Measurements from ENCODE around the gene CUBN.

Gene CUBN

GRCh38 chr10:17109046-17109445, 20.6 kb downstream of the CUBN start:
- H3K4me3 ChIP-seq (ENCODE audit: low read depth, low read length): no peak overlapping the region

DNA sequence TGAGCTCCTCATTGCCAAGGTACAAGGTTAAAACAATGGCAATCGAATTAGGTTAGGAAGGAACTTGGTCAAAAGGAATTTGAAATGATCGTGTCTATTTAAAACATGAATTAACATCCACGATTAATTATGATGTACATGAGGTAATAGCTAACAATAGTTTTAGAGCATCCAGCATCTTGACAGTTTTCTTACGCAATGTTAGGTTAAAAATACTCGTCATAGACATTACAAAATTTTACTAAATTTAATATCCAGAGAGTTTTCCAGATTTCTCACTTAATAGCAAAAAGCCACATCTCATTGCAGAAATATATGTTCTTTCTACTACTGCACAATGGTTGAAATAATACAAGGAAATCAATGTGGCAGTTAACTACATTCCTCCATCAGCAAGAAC, 22.6 kb downstream of the CUBN start:
- H3K4me3 ChIP-seq (ENCODE audit: low read depth, low read length): no peak overlapping the region

GRCh38 chr10:17101910-17102266, 27.7 kb downstream of the CUBN start:
- no peak overlapping the region for H3K4me3 ChIP-seq (ENCODE audit: low read depth, low read length)

- no peak overlapping the region for H3K4me3 ChIP-seq (ENCODE audit: low read depth, low read length)
Measured at GRCh38 chr10:17101257-17101909, 28.2 kb downstream of the CUBN start.

- no peak overlapping the region for H3K4me3 ChIP-seq (ENCODE audit: low read depth, low read length)
Measured at GRCh38 chr10:17100586-17100985, 29.0 kb downstream of the CUBN start.

- H3K4me3 ChIP-seq (ENCODE audit: low read depth, low read length): no peak overlapping the region
Measured at GRCh38 chr10:17098012-17098411, 31.6 kb downstream of the CUBN start.

DNA sequence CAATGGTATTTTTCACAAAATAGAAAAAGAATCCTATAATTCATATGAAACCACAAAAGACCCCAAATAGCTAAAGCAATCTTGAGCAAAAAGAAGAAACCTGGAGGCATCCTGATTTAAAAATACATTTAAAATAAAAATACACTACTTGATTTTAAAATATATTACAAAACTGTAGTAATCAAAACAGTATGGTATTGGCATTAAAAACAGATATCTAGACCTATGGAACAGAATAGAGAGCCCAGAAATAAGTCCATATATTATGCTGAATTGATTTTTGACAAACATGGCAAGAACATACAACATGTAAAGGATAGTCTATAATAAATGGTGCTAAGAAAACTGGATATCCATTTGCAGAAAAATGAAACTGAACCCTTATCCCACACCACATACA, 34.8 kb downstream of the CUBN start:
- H3K4me3 ChIP-seq (ENCODE audit: low read depth, low read length): no peak overlapping the region

DNA sequence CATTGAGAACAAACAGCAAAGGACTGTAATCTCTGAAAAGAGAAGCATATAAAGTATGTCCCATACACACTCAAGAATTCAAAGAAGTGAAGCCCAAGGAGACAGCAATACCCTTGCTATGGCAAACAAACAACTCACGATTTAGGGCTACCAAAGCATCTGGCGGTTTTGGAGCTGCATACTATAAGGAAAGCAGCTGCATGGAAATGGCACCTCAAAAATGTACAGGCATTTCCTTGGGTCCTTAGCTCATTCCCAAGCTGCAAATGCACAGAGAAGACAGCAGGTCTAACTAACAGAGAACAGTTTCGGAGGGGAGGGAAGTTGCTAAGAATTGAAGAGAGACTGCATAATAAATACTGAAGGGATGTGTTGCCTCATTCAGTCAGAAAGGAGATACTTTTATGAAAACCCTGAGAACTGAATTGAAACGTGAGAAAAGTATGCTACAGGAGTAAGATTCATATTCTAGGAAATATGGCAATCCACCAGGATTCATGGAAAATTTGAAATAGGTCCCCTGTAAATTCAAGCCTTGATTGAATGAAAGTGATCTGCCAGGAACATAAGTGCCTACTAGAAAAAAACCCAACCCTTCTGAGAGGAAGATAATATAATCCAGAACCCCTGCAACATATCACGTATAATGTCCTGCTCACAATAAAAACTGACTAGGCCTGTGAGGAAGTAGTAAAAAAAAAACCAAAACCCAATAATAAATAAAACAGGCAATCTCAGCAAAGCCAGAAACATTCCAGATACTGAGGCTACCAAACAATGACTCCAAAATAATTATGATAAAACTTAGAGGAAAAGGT, 36.4 kb downstream of the CUBN start:
- no peak overlapping the region for H3K4me3 ChIP-seq (ENCODE audit: low read depth, low read length)

DNA sequence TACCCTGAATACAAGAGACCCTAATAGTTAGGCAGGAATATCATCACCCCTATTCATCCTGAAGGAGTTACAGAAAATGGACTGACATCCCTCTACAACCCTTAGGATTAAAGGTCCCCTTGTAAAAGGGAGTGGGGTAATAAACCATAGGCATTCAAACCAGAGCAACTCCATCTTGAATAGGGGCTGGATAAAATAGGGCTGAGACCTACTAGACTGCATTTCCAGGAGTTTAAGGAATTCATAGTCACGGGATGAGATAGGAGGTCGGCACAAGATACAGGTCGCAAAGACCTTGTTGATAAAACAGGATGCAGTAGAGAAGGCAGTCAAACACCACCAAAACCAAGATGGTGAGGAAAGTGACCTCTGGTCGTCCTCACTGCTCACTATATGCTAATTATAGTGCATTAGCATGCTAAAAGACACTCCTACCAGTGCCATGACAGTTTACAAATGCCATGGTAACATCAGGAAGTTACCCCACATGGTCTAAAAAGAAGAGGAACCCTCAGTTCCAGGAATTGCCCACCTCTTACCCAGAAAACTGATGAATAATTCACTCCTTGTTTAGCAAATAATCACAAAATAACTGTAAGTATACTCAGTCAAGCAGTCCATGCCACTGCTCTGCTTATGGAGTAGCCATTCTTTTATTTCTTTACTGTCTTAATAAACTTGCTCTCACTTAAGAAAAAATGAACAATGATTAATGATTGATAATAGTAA, 37.2 kb downstream of the CUBN start:
- no peak overlapping the region for H3K4me3 ChIP-seq (ENCODE audit: low read depth, low read length)

DNA sequence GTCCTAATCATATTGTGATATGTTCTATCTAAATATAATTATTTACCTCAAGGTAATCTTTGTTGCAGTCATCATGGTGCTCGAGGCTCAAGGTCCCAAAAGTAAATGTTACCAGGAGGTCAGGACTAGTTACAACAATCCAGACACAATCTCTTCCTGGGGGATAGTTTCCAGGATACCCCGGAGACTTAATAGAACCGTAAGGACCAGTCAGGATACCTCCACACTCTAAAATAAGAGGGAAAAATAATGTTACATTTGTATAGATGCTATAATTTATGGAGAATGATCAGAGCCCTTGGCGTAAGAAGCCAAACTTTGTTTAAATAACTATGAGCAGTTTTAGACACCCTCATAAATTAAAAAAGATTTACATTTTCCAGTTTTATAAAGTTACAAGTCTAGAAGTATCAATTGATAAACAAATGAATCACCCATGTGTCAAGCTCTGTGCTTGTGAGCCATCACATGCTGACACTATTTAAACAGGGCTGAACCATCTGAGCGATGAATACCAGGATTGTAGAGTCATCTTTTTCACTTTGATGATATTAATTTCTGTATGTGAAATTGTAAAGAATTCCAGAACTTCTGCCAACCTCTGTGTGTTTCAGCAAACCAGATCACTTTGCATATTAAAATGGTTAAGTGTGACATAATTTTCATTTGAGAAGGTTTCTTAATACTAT, 41.3 kb downstream of the CUBN start:
- H3K4me3 ChIP-seq (ENCODE audit: low read depth, low read length): no peak overlapping the region

GRCh38 chr10:17086865-17087367, 42.7 kb downstream of the CUBN start:
- H3K4me3 ChIP-seq (ENCODE audit: low read depth, low read length): no peak overlapping the region

- H3K4me3 ChIP-seq (ENCODE audit: low read depth, low read length): no peak overlapping the region
Measured at GRCh38 chr10:17085011-17085725, 44.4 kb downstream of the CUBN start.

GRCh38 chr10:17084258-17084657, 45.4 kb downstream of the CUBN start:
- H3K4me3 ChIP-seq (ENCODE audit: low read depth, low read length): no peak overlapping the region

DNA sequence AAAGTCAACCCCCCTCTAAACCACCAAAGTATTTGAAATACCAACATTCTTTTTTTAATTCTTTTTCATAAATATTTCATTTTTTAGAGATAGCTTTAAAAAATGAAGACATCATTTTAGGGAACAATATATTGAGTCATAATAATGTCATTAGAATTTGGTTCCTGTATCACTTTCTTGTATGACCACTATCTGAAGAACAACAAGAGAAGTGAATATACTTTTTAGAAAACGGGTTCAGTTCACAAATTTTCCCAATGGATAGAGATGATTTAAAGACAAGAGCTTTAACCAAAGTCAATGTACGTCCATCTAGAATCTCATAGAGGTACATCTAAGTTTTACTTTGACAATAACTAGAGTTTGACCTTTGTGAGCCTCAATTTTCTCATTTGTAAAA, 48.2 kb downstream of the CUBN start:
- no peak overlapping the region for H3K4me3 ChIP-seq (ENCODE audit: low read depth, low read length)

DNA sequence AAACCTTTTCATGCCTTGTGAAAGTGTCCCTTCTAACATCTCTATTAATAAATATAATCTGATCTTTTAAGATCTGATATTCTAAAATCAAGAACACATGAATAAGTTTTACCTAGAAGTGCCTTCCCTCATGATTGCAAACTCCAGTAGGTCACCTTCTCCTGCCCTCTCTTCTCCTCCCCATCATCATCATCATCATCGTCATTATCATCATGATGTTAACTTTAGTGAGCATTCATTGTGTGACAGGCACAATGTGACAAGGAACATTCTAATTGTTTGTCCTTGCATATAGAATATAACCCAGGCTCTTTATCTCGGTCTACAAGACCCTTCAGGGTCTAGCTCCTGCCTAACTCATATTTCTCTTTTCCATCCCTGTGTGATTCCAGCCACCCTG, 51.7 kb downstream of the CUBN start:
- no peak overlapping the region for H3K4me3 ChIP-seq (ENCODE audit: low read depth, low read length)

GRCh38 chr10:17077346-17077781, 52.2 kb downstream of the CUBN start:
- H3K4me3 ChIP-seq (ENCODE audit: low read depth, low read length): no peak overlapping the region

GRCh38 chr10:17076626-17077345, 52.8 kb downstream of the CUBN start:
- H3K4me3 ChIP-seq (ENCODE audit: low read depth, low read length): no peak overlapping the region

- no peak overlapping the region for H3K4me3 ChIP-seq (ENCODE audit: low read depth, low read length)
Measured at GRCh38 chr10:17075533-17076359, 53.9 kb downstream of the CUBN start.

DNA sequence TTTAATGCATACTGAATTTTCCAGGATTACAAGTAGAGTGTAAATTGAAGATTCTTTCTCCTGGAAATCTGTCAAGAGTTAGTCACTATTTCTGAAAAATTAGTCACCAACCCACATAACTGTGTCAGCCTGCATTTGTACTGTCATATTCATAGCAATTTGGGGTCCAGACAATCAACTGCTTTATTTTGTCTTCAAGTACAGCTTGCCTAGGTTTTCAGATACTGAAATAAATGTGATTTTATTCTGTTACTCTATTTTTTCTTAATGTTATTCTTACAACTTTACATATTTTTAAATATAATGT, 55.1 kb downstream of the CUBN start:
- no peak overlapping the region for H3K4me3 ChIP-seq (ENCODE audit: low read depth, low read length)
